Effector CD8-positive, alpha-beta T cell (primary cell): Measurements from ENCODE around the gene TMEM203.
A peak's percentile ranks its signal among the peaks of the same experiment; 100 is the strongest.

ENCODE experiments used
- DNase-seq: peaks from one replicate; lab custom pipeline; 2025; lab: John Stamatoyannopoulos, UW

TMEM203 gene

GRCh38 chr9:137198051-137198901 lies 7.2 kb downstream of the TMEM203 start:
- DNase-seq: no peak

DNA sequence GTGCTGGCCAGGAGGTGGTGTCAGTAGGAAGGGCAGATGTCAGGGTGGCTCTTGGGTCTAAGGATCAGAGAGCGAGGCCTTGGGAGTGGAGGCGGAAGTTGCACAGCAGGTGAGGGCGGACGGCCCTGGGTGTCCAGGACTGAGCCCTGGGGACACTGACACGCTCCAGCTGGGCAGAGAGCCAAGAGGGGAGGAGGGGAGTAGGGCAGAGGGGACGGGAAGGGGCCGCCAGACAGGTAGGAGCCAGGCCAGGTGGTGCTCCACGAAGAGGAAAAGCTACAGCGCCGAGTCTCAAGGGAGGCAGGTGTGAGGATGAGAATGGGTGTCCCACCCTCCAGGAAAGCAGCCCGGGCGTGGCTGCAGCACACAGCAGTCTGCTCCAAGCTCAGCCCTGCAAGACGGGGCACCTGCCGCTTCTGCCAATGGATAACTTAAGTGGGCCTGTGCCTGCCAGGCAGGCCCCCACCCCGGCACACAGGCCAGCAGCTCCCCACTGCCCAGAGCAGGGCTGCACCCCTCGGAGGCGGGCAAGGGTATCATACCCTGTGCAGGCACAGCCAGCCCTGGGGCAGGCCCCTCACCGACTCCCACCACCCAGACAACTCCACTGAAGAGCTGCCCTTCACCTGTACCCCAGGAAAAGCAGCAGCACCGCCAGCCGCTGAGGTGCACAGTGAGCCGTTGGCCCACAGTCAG lies 9.8 kb downstream of the TMEM203 start:
- DNase-seq: no peak

DNA sequence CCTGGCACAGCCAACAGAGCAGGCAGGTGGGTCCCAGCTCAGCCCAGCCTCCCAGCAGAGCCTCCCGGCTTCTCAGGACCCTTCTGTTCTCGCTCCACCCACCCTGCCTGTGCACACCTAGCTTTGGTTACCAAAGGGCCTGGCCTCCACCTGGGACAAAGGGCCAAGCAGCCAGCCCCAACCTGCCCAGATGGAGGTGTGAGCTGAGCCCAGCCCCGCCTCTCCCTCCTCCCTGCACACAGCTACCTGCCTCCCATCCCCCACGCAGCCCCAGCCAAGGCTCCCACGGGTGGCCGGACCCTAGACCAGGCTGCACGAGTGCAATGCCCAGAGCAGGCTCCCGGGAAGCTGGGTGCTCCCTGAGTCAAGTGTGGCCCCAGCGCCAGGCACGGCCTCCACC lies 10.5 kb downstream of the TMEM203 start:
- DNase-seq: no peak

GRCh38 chr9:137194388-137194787 lies 11.1 kb downstream of the TMEM203 start:
- DNase-seq: no peak

DNA sequence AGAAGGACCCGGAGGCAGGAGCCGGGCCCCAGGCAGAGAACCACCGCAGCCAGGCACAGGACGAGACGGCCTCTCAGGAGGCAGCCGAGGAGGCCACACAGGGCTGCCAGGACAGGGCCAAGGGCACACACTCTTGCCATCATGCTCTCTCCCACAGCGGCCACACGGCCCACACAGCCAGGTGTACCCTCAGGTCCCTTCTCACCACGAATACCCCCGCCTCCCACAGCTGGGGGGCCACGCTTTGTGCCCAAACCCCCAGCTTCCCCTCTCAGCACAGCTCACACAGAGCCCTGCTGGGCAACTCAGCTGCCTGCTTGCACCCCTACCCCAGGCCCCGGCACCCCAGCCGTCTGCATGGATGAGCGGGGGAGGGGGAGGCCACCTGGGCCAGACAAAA lies 11.7 kb downstream of the TMEM203 start:
- DNase-seq: no peak

GRCh38 chr9:137192859-137193258 lies 12.6 kb downstream of the TMEM203 start:
- no peak for DNase-seq

GRCh38 chr9:137192448-137192780 lies 13.0 kb downstream of the TMEM203 start:
- no peak for DNase-seq

GRCh38 chr9:137191691-137192447 lies 13.6 kb downstream of the TMEM203 start:
- DNase-seq: no peak

DNA sequence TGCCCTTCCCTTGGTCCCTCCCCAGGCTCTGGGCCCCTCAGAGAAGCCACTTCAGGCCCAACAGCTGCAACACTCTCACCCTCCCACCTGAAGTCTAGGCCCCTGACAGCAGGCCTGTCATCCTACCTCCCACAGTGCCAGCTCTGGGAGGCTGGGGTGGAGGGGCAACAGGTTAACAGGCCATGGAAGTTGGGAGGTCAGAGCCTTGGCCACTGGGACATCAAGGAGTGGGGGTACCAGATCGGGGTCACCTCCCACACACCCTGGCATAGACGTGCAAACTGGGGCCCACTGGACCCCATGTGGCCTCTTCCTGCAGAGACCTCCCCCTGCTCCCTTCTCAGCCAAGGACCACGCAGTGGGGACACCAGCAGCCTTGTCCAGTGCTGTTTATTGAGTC lies 14.2 kb downstream of the TMEM203 start:
- DNase-seq: no peak

- no peak for DNase-seq
Observed at GRCh38 chr9:137190315-137190856, 15.1 kb downstream of the TMEM203 start.

DNA sequence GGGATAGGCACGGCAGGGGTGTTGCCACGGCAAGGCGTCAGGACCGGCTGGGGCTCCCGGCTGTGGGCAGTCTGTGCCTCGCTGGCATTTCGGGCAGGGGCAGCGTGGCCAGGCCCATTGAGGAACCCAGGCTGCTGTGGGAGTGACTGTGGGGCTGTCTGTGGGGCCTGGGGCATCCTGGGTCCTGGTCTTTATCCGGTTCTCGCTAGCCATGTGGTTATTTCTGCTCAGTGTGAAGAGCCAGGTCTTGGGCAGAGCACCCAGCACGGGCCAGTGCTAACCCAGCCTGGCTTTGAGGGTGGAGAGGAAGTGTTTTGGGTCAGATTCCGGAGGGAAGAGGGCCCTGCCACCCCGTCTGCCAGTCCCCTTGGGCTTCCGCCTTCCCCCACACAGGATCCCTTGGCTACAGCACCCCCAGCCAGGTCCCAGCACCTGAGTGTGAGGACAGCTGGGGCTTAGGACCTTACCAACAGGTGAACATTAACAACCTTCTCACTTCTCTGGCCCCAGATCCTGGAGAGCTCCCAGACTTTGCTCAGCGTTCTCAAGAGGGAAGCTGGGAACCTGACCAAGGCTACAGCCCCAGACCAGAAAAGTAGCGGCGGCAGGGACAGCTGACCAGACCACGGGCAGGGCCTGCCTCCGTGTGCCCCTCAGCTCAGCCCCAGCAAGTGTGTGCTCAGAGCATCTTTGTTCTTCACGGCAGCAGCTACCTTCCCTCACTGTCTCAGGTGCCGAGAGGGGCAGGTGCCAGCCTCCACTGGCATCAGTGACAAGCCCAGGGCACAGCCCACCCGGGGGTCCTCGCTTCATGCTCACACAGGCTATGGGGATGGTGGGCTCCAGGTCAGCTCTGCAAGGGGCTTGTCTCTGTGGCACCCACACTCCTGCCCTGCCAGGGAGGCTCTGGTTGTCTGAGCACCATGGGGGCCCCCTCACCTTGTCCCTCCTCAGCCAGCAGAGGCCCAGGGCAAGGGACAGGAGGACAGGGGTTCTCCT lies 15.9 kb downstream of the TMEM203 start:
- DNase-seq: no peak

- peak; percentile 90 for DNase-seq
Observed at GRCh38 chr9:137188490-137189296, 16.8 kb downstream of the TMEM203 start, which contains the start of the genes ANAPC2 and SSNA1. Gene ANAPC2, minus strand, starts transcription at chr9:137188560. Its CDS starts 28 bp downstream, at chr9:137188532. Gene SSNA1, plus strand, starts transcription at chr9:137188676. Its CDS starts 51 bp downstream, at chr9:137188727.

DNA sequence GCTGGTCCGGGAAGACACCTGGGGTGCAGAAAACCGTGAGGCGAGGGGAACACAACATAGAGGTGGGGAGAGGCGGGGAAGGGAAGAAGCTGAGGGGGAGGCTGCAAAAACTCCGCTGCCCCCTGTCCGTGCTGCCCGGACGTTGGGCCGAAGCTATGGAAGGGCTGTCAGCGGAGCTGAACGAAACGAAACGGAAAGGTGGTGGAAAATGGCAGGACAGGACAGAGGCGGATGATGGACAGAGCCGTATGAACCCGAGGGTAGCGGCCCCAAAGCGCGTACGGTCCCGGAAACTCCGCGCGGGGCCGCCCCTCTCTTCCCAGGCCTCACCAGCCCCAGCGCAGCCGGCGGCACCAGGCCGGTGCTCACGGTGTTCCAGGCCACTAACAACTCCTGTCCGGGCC lies 17.4 kb downstream of the TMEM203 start:
- DNase-seq: no peak

DNA sequence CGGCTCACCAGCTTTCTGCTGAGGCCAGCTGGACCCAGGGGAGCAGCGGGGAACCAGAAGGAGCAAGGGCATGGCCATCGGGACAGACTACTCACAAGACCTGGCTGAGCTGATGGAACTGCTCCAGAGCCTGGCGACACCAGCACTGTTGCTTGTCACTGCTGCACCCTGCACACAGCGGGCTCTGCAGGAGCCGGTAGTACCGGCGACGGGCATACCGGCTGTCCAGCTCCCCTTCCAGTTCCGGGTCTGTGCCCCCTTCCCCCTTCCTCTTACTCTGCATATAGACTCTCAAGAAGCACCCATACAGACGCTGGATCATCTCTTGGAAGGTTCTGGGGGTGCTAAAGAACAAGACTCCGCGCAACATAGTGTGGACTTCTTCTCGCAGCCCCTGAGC lies 18.1 kb downstream of the TMEM203 start:
- DNase-seq: no peak

DNA sequence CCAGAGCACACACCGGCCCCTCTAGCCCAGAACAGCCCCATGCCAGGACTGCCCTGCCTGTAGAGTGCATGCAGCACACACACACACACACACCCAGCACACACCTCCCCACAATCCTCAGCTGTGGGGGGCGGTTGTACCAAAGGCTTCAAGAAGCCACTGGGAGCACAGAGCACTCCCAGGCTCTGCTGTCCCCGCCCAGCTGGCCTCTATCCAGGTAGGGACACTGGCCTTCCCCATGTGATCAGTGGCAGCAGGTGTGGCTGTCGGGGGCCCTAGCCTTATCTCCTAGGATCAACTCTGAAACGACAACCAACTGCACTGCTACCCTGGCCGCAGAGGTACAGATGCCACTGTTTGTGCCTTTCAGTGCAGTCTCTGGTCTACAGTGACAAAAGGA lies 19.1 kb downstream of the TMEM203 start:
- no peak for DNase-seq

GRCh38 chr9:137185921-137186320 lies 19.5 kb downstream of the TMEM203 start:
- no peak for DNase-seq

GRCh38 chr9:137184881-137185660 lies 20.4 kb downstream of the TMEM203 start:
- no peak for DNase-seq

DNA sequence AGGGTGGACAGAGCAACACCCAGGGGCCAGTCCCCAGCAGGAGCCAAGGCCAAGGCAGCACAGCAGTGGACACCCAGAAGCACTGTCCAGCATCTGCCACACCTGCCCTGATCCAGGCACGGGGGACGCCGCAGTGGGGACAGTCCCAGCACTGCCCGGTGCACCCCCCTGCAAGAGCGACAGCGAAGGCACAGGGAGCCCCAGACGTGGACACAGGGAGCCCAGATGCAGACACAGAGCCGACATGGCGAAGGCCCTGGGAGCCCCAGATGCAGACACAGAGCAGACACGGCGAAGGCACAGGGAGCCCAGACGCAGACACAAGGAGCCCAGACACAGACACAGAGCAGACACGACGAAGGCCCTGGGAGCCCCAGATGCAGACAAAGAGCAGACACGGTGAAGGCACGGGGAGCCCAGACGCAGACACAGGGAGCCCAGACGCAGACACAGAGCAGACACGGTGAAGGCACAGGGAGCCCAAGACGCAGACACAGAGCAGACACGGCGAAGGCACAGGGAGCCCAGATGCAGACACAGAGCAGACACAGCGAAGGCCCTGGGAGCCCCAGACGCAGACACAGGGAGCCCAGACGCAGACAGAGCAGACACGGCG lies 21.4 kb downstream of the TMEM203 start:
- no peak for DNase-seq

GRCh38 chr9:137182836-137183235 lies 22.6 kb downstream of the TMEM203 start:
- DNase-seq: no peak
